Effector CD8-positive, alpha-beta T cell (primary cell): ENCODE results near the gene TDRD10.

Experiments
- DNase-seq: peaks from one replicate; lab custom pipeline; 2025; lab: John Stamatoyannopoulos, UW

Gene TDRD10

DNA sequence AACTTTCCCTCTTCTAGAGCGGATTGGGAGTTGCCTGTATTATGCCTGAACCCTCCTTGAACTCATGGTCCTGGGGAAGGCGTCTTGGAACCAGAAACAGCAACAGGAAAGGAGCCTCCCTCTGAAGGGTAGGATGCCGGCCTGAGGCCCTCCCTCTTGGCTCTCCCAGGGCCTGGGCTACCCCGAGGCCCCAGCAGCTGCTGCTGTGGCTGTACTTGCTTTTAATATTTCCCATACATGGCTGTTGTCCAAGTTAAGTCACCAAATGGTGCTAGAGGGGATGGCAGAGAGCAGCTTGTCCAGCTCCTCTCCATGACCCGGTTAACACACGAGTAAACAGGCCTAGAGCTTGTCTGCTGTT lies 76.0 kb downstream of the TDRD10 start:
- no peak for DNase-seq

DNA sequence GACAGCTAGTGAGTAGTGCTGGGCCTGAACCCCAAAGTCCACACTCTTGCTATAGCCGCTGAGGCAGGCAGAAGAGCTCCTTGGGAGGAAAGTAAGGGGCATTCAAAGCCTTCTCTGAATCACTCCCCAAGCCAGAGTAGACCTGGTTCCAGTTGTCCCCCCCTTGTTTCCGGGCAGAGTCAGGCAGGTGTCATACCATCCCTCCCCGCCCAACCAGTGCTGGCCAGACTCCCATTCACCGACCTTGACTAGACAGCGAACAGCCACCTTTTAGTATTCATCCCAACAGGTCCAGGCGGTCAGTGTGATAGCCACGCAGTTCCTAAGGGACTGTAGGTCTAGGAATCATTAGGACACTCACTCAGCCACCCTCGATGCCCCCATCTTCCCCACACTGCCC lies 77.4 kb downstream of the TDRD10 start:
- DNase-seq, result no peak

DNA sequence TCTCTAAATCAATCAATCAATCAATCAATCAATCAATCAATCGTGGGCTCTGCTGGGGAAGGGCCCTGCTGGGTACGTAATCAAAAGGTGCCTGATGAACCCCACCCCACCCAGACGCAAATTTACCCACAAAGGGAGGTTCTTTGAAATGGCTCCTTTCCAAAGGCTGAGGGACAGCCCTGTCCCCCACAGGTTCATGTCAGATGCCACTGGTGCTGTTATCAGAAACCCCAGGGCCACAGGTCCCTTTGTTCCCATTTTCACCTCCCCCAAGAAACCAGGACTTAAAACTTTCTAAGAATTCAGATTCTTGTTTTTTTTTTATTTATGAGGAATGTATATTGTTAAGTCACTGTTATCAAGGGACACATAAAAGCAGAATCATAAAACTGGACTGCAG lies 79.7 kb downstream of the TDRD10 start:
- no peak for DNase-seq

DNA sequence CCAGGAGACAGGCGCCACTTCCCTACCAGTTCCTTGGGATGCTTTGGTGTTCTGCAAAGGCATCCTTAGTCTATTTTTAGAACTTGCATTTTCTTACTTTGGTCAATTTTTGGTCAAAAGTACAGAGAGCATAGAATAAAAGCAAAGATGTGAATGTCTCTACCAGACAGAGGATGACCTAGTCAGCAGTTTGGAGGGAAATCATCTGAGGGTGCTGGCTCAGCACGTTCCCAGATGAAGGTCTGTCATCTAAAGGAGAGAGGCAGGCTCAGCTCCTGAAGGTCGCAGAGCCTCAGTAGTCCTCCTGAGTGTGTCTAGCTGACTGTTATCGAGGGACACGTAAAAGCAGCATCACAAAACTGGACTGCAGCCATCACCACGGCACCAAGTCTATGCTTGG lies 80.9 kb downstream of the TDRD10 start:
- no peak for DNase-seq

DNA sequence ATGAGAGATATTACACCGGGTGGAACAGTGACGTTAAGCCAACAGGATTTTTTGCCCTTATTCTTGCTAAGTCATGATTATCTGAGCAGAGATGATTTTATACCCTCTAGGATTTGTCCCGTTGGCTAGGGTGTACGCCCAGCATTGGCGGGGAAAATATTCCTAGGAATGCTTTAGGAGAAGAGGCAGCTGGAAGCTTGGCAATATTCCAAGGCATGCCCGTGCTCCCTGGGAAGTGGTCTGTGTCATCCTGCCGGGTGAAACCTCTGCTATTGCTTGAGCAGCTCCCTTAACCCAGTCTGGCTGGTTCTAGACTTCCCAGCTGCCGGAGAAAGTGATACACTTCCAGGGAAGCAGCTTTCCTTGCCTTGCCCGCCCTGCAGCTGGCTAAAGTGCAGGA lies 81.8 kb downstream of the TDRD10 start:
- no peak for DNase-seq

DNA sequence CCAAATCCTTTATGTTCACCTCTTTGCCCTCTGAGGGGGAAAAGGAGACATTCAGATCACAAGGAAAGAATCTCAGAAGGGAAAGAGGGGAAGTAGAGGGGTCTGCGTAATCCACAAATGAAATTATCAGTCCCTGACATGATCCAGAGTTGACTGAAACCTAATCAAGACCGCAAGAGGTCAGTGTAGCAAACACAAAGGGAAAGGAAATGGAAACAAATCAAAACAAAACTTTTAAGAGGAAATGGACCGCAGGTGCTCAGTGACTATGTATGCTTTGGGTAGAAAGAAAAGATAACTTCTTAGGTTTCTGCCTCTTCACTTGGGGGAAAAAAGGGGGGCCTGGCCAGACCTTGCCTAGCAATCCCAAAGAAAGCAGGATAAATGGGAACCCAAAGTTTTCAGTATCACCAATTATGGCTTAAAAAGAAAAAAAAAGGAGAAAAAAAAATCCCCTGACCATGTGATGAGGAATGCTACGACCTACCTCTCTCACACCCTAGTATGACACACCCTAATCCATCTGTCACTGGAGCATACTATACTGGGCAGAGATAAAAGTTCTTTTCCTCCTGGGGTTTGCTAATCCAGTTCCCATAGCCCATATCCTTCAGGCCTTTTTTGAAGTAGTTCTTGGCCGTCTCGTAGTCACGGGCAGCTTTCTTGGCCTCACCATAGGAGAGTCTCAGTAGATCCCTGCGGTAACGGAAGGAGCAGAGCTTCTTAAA lies 82.4 kb downstream of the TDRD10 start:
- no peak for DNase-seq

DNA sequence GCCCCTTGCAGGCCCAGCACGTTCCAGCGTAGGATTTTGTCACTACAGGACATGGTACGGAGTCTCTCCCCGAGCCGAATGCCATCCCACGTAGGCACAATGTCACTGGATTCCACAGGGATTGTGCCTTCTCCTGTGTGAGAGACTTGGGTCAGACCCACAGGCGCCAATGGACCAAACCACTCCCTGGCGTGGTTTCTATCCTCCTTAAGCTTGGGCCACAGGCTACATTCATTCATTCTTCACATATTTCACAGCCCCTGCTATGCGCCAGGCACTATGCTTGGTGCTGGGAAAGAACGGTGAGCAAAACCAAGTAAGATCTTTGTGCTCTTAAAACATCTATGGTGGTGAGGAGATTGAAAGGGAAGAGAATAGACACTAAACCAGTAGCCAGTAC lies 84.2 kb downstream of the TDRD10 start:
- DNase-seq, result no peak

DNA sequence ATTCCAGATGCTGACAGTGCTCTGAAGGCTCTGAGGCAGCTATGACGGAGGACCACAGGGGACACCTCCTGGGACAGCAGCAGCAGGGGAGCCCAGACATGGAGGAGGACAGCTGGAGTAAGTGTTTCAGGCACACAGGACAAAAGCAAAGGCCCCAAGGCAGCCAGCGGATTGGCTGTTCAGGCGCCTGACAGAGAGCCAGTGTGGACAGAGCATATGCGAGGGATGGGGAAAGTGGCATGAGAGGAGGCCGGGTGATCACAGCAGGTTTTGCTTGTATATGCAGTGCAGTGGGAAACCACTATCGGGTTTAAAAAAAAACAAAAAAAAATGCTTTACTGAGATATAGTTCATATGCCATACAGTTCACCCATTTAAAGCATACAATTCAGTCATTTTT lies 84.6 kb downstream of the TDRD10 start:
- DNase-seq, result no peak

DNA sequence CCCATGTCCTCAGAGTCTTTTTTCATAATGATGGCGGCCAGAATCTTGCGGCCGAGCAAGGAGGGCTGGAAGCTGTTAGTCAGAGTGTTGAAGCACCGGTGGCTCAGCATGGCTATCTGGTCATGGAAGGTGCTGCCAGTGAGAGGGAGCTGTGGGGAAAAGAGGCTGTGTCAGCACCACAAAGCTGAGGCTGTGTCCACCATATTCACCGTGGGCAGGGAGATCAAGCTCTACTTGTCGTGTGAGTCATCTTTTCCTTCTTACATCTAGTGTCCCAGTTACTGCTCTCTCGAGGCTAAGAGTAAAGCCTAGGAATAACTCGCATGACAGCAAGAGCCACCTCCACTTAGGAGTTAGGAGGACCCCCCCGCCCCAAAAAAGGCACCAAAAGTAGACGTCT lies 87.8 kb downstream of the TDRD10 start:
- no peak for DNase-seq

DNA sequence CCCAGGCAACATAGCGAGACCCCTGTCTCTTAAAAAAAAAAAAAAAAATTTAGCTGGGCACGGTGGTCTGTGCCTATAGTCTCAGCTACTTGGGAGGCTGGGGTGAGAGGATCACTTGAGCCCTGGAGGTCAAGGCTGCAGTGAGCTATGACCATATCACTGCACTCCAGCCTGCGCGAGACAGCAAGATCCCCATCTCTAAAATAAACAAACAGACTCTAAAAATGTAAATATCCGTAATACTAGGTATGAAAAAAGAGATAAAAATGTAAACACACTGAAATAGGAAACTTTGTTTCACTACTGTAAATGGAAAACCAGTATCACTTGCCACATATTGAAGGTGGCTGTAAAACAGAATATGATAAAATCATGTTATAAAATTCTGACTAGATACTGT lies 88.7 kb downstream of the TDRD10 start:
- DNase-seq, result no peak

DNA sequence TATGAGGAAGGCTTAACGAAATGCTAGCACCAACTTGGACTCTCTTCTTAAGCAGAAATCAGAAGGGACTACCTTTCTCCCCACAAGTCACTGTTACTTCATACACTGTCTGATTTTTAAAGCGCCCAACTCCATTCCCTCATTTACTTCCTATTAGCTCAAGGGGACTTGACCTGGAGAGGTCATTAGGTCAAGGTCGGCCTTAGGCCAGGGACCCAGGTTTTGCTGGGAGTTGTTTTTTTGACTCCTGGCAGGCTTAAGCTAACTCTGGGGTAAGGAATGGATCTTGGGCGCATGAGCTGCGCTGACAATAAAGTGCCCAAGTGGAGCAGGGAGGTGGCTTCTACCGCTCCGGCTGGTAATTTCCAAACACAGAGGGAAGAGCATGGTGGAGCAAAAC lies 89.2 kb downstream of the TDRD10 start:
- no peak for DNase-seq

DNA sequence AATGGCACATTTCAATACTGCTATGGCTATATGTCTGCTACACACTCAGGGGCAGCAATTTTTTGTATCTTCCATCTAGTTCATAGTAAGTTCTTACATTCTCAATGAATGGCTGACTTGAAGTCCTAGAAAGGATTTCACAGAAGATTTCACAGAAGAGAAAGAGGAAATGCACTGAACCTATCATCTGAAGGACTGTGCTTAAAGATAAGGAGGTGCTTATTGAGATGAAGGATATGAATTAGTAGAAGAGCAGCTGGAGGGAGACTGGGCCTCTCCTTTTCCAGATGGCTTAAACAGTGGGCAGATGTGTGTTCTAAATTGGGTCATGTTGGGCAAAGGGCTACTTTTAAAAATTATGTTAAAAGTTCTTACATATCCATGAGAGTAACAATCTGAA lies 91.4 kb downstream of the TDRD10 start:
- DNase-seq, result no peak

DNA sequence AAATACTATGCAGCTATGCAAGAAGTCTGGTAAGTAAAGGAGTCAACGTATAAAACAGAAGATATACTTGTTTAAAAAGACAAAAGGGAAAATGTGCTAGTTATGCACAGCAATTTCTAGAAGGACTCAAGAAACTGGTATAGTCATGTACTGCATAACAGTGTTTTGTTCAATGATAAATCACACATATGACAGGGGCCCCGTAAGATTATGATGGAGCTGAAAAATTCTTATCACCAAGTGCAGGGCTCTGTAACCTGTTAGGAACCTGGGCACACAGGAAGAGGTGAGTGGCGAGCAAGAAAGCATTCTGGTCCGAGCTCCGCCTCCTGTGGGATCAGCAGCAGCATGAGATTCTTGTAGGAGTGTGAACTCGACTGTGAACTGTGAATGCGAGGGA lies 92.8 kb downstream of the TDRD10 start:
- no peak for DNase-seq

DNA sequence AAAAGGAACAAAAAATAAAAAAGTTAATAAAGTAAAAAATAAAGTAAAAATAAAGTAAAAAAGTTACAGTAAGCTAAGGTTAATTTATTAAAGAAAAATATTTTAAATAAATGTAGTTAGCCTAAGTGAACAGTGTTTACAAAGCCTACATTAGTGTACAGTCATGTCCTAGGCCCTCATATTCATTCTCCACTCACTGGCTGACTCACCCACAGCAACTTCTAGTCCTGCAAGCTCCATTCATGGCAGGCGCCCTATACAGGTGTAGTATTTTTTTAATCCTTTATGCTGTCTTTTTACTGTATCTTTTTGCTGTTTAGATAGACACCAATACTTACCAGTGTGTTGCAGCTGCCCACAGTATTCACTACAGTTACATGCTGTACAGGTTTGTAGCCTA lies 93.6 kb downstream of the TDRD10 start:
- no peak for DNase-seq
